Mesodermal cell (in vitro differentiated cells): ENCODE data around the gene ZNF711. TPM values are rescaled to one million over a fixed set of nuclear protein-coding genes. Genes with fewer than 3 reads are reported as not detected.
A peak's percentile ranks its signal among the peaks of the same experiment; 100 is the strongest.
"Not testable (repeated sequence)": the region's sequence is repeated elsewhere in the genome, so short reads cannot be mapped to it uniquely, and the experiment has no call there.

Experiments
- H3K27ac ChIP-seq: 2 replicates; pipeline ENCODE4 v1.7.0; 2013; ENCODE audit warnings: mild to moderate bottlenecking, low read depth, low read length, moderate library complexity; ENCODE audit not compliant: severe bottlenecking
- H3K36me3 ChIP-seq: 2 replicates; pipeline ENCODE4 v1.7.1; 2013; ENCODE audit warnings: mild to moderate bottlenecking, low read length, moderate library complexity; ENCODE audit not compliant: control insufficient read depth, insufficient read depth
- H3K4me1 ChIP-seq: one replicate; pipeline ENCODE4 v1.7.1; 2013; ENCODE audit warnings: mild to moderate bottlenecking, low read length; ENCODE audit not compliant: insufficient read depth, control insufficient read depth, poor library complexity, severe bottlenecking
- H3K4me3 ChIP-seq: 2 replicates; pipeline ENCODE4 v1.7.0; 2013; ENCODE audit warnings: low read length, control low read depth, mild to moderate bottlenecking; ENCODE audit not compliant: insufficient read depth, poor library complexity, severe bottlenecking; ENCODE audit errors: extremely low read depth
- H3K9me3 ChIP-seq: 2 replicates; pipeline ENCODE4 v1.7.1; 2013; ENCODE audit warnings: mild to moderate bottlenecking, low read length, moderate library complexity; ENCODE audit not compliant: control insufficient read depth
- WGBS, 2 experiments: methylation state at CpG; one replicate each; pipeline ENCODE4 v1.1.5; 2013; ENCODE audit warnings: missing lambda C conversion rate in 2 of 2; ENCODE audit not compliant: insufficient coverage in 2 of 2; 5-methylcytosine and 5-hydroxymethylcytosine counted together
- polyA plus RNA-seq, 2 experiments: library from polyadenylated mRNA; stranded (reverse); fragments of 50-300 nt; gene quantifications; one replicate each; pipeline ENCODE4 v1.2.3, GENCODE V29; 2013

The ZNF711 gene
- 19.9 TPM for polyA plus RNA-seq (2013, experiment 1 of 2)
- polyA plus RNA-seq (2013, experiment 2 of 2), result 24.6 TPM

GRCh38 chrX:85243761-85244449 is at the start of gene ZNF711, which contains the start of gene SATL1:
Gene ZNF711 (plus strand): TSS chrX:85243991. CDS start chrX:85247573, 3,582 bp downstream.
Gene SATL1 (minus strand): TSS chrX:85243779. CDS start chrX:85108968, 134,811 bp downstream.
- peak within 1 kb of the TSS; percentile 63 for H3K4me3 ChIP-seq
- H3K4me1 ChIP-seq, result no peaks in the 10 kb centered on the region
- H3K27ac ChIP-seq, result peak within 1 kb of the TSS; percentile 97
- no peaks in the 10 kb centered on the region for H3K9me3 ChIP-seq
- WGBS, 2 experiments, result 0% methylated on average over 5 to 6 of the region's 65 CpGs
- peaks cover 3% of the 10 kb centered on the region for H3K36me3 ChIP-seq

DNA sequence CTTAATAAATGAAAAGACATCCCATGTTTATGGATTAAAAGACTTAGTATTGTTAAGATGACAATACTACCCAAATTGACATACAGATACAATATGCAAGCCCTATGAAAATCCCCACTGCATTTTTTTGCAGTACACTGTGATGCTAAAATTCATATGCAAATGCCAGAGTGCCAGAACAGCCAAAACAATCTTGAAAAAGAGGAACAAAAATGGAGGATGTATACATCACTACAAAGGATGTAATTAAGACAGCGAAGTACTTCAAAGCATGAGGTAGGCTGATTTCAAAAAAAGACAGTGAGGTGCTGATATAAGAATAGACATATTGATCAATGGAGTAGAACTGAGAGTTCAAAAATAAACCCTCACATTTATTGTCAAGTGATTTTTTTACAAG is 47.5 kb upstream of the ZNF711 start:
- Histone ChIP-seq H3K4me3 (no peak overlapping the region), H3K27ac (no peak overlapping the region), H3K36me3 (no peaks in the 10 kb centered on the region), H3K4me1 (no peaks in the 10 kb centered on the region), H3K9me3 (no peaks in the 10 kb centered on the region)
- WGBS, 2 experiments, result no CpG with 5 or more reads among the region's 1 CpG

DNA sequence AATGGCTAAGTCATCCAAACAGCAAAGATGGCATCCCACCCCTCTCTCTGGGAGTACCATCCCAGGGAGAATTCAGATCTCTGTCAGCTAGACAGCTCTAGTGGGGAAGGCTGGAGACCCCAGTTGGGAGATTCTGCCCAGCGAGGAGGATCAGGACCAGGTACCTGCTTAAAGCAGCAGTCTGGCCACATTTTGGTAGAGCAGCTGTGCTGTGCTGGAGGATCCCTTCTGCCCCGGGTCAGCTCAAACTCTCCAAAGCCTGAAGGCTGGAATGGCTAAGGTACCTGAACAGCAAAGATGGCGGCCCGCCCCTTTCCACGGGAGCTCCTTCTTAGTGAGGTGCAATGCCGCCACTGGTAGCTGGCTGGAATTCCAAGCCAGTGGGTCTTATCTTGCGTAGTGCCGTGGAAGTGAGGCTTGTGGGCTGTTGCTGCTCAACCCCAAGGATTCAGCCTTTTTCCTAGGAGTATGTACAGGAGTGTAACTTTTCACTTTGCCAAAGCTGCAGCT is 40.3 kb upstream of the ZNF711 start:
- no peaks in the 10 kb centered on the region for H3K9me3 ChIP-seq
- H3K36me3 ChIP-seq, result no peaks in the 10 kb centered on the region
- 80 to 100% methylated on average over 1 of the region's 8 CpGs for WGBS, 2 experiments
- no peaks in the 10 kb centered on the region for H3K4me1 ChIP-seq
- no peak overlapping the region for H3K27ac ChIP-seq
- no peak overlapping the region for H3K4me3 ChIP-seq

DNA sequence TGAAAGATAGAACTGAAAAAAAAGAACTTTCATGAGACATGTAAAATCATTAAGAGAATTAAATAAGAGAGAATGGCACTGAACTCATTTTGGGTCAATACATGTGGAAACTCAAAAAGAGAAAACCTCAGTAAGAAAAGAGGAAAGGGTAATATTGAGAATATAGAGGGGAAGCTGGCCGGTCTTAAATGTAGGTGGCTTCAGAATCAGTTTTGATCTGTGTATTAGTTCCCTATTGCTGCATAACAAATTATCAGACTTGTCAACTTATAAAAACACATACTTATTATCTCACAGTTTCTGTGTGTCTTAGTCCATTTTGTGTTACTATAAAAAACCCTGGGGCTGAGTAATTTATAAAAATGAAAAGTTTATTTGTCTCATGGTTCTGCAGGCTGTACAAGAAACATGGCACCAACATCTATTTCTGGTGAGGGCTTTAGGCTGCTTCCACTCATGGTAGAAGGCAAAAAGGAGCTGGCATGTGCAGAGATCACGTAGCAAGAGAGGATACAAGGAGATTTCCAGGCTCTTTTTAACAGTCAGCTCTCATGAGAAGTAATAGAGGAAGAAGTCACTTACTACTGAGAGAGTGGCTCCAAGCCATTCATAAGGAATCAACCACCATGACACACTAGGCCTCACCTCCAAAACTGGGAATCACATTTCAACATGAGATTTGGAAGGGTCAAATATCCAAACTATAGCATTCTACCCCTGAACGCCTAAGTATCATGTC is 29.8 kb upstream of the ZNF711 start:
- no peaks in the 10 kb centered on the region for H3K4me1 ChIP-seq

DNA sequence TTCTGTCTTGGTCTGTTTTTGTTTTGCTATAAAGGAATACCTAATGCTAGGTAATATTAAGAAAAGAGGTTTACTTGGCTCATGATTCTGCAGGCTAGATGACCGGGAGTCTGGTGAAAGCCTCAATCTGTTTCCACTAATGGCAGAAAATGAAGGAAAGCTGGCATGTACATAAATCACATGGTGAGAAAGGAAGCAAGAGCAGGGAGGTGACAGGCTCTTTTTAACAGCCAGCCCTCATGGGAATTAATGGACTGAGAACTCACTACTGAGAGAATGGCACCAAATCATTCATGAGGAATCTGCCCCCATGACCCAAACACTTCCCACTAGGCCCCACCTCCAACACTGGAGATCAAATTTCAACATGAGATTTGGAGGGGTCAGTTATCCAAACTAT is 27.8 kb upstream of the ZNF711 start:
- Histone ChIP-seq H3K4me1 (no peaks in the 10 kb centered on the region), H3K36me3 (no peaks in the 10 kb centered on the region), H3K9me3 (no peaks in the 10 kb centered on the region), H3K27ac (no peak overlapping the region), H3K4me3 (no peak overlapping the region)
- no CpG with 5 or more reads among the region's 1 CpG for WGBS, 2 experiments

More for the DNA sequence above, 29.8 kb upstream of the ZNF711 start:
- whole genome bisulfite sequencing, 2 experiments, result no CpG with 5 or more reads among the region's 3 CpGs
- no peak overlapping the region for H3K27ac ChIP-seq
- H3K36me3 ChIP-seq, result no peaks in the 10 kb centered on the region
- H3K9me3 ChIP-seq, result no peaks in the 10 kb centered on the region
- no peak overlapping the region for H3K4me3 ChIP-seq

- Histone ChIP-seq H3K36me3 (no peaks in the 10 kb centered on the region), H3K9me3 (no peaks in the 10 kb centered on the region), H3K4me1 (no peaks in the 10 kb centered on the region), H3K4me3 (no peak overlapping the region), H3K27ac (no peak overlapping the region)
- WGBS, 2 experiments, result no CpG with 5 or more reads among the region's 1 CpG
Measured at GRCh38 chrX:85221361-85221760, 22.4 kb upstream of the ZNF711 start.

- Histone ChIP-seq H3K36me3 (no peaks in the 10 kb centered on the region), H3K9me3 (no peaks in the 10 kb centered on the region), H3K27ac (no peak overlapping the region), H3K4me1 (no peaks in the 10 kb centered on the region), H3K4me3 (no peak overlapping the region)
- 100% methylated on average over 2 of the region's 2 CpGs; no CpG with 5 or more reads in 1 of the 2 experiments for WGBS, 2 experiments
Measured at GRCh38 chrX:85223359-85223758, 20.4 kb upstream of the ZNF711 start.

GRCh38 chrX:85243155-85243554 is 636 bp upstream of the ZNF711 start:
- no CpG with 5 or more reads among the region's 2 CpGs for WGBS, 2 experiments
- Histone ChIP-seq H3K4me1 (no peaks in the 10 kb centered on the region), H3K9me3 (no peaks in the 10 kb centered on the region), H3K4me3 (peak overlapping the region; percentile 63), H3K36me3 (peaks cover under 1% of the 10 kb centered on the region), H3K27ac (peak overlapping the region; percentile 36)

DNA sequence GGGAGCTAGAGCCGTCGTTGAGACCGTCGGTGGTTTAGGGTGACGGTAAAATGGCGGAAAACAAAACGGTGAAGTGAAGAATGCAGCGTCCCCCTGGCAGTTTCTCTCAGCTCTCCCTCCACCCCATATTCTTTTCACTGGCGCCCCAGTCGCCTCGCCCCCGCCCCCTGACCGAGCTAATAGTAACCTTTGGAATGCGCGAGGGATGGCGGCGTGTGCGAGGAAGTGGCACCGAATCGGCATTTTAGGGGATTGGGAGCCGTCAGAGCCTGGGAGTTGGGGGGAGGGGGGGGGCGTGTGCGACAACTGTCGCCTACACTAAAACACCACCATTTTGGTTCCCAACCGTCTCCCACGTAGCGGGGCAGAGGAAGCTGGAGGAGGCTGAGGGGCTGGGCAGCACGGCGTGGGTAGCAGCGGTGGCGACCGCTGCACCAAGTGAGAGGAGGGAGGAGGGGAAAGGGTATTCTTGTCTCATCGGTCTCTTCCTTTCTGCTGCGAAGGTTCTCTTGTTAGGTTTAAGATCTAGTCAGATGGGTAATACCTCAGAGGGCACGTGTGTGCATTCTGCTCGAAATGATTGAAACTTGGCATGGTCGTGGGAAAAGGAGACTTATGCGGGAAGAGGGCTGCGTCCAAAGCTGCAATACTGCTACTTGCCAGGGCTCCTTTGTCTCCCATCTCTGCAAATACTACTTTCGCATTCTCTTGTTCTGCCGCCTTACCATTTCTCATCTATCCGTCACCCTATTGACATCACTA is 840 bp downstream of the ZNF711 start:
- peak overlapping the region; percentile 63 for H3K4me3 ChIP-seq
- no peaks in the 10 kb centered on the region for H3K9me3 ChIP-seq
- peak overlapping the region; percentile 97 for H3K27ac ChIP-seq
- peaks cover 3% of the 10 kb centered on the region for H3K36me3 ChIP-seq
- no peaks in the 10 kb centered on the region for H3K4me1 ChIP-seq
- WGBS, 2 experiments, result no CpG with 5 or more reads among the region's 42 CpGs

GRCh38 chrX:85285286-85285685 is 41.5 kb downstream of the ZNF711 start:
- WGBS, 2 experiments, result no CpG with 5 or more reads among the region's 6 CpGs
- H3K4me1 ChIP-seq, result not testable (repeated sequence)

More at GRCh38 chrX:85285286-85285685, 41.5 kb downstream of the ZNF711 start:
- H3K27ac ChIP-seq, H3K36me3 ChIP-seq, H3K4me3 ChIP-seq, H3K9me3 ChIP-seq: not testable (repeated sequence)
